GM18907 (cell line): ENCODE results near the gene TFCP2L1.
"Not testable (repeated sequence)": the region's sequence is repeated elsewhere in the genome, so short reads cannot be mapped to it uniquely, and the experiment has no call there.

ENCODE experiments used
- ATAC-seq: cut with Tn5 transposase; IDR thresholded peaks from one replicate; pipeline ENCODE4 v1.9.1; 2021; ENCODE audit warnings: mild to moderate bottlenecking, moderate library complexity; ENCODE audit not compliant: unreplicated experiment

Gene TFCP2L1

DNA sequence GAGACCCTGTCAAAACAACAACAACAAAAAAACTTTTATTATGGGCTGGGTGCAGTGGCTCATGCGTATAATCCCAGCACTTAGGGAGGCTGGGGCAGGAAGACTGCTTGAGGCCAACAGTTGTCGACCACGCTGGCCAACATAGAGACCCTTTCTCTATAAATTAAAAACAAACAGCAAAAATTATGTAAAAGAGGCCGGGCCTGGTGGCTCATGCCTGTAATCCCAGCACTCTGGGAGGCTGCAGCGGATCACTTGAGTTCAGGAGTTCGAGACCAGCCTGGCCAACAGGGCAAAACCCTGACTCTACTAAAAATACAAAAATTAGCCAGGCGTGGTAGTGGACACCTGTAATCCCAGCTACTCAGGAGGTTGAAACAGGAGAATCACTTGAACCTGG, 15.6 kb downstream of the TFCP2L1 start:
- not testable (repeated sequence) for ATAC-seq

DNA sequence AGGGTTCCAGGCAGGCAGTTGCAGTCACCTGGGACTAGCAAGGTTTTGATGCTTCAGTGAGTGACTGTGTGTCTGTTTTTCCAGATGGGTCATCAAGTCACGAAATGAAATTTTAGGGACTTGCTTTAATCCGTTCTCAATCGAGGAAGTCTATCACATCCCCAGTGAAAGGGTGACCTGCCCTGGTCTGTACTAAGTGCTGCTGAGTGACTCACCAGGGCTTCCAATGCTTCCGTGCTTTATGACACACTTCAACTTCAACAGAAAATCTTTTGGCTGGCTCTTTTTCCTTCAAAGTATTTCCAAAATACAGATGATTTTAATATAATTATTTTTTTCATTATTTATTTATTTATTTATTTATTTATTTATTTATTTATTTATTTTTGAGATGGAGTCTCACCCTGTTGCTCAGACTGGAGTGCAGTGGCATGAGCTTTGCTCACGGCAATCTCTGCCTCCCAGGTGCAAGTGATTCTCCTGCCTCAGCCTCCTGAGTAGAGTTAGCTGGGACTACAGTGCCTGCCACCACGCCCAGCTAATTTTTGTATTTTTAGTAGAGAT, 18.4 kb downstream of the TFCP2L1 start:
- ATAC-seq, result no peak

DNA sequence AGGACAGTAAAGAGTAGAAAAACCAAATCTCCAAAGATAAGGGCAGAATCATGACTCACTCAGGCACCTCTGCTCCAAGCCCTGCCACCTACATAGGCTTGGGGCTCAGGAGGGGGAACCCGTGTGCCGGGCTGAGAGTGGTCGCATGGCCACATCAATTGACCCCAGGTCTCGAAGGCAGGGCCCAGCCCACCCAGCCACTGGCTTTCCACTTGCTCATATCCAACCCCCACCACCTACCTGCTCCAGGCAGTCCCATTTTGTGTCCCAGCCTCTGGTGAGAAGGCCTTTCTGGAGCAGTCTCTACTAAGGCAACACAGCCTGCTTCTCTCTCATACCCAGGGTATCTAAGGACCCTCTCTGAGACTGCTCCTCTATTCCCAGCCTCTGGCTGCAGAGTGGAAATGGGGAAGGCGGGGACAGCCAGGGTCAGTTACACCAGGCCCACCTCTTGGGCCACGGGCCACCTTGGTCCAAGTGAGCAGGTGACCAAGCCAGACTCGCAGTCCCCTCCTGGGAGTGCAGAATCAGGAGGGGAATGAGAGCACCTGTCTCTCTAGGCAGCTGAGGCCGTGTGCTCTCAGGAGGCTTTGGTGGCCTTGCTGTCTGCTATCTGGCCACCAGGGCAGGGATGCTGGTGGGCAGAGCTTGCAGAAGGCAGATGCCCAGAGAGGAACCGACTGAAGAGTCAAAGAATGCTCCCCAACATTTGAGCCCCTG, 20.8 kb downstream of the TFCP2L1 start:
- no peak for ATAC-seq

DNA sequence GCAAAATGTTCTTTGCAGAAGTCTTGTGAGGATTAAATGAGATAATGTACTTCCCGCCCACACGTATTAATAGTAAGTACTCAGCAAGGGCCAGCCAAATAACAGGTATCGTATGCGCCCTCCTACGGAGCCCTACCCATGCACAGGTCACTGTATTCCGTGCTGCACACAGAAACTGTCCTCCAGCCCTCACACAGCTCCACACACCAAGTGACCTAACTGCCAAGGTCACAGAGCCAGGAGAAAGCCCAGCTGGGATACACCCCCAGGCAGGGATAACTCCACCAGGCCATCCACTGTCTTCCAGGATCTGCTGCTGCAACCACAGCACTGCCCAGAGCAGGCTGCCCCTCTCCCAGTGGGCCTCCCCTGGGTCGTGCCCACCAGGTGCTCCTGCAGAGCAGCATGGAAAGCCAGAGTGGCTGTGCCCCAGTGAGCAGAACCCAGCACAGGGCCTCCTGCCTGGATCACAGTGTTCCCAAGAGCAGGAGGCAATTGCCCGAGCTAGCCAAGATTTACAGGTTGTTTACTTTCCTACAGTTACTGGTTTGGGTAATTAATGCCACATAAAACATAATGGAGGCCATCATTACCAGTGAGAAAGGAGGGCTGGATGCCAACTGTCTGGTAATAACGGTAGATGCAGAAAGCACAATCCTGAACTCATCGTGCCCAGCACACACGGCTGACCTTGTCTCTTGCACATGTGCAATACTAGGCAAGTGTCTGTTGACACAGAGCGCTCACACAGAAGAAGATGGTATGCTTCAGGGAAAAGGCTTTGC, 24.4 kb downstream of the TFCP2L1 start:
- no peak for ATAC-seq

DNA sequence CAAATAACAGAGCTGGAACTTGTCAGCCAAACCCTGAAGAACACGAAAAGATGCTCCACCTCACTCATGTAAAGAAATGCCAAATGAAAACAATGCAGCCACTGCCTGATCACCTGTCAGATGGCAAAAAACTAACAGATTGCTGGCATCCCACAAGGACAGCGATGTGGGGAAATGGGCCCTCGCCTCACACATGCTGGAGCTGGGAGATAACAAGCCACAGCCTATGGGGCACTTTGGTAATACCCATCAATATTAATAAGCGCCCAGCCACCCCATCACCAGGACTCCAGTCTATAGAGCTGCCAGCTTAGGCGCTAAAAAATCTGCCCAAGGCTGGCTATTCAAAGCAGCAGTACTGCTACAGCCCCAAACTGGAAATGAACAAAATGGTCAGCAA, 27.0 kb downstream of the TFCP2L1 start:
- no peak for ATAC-seq

DNA sequence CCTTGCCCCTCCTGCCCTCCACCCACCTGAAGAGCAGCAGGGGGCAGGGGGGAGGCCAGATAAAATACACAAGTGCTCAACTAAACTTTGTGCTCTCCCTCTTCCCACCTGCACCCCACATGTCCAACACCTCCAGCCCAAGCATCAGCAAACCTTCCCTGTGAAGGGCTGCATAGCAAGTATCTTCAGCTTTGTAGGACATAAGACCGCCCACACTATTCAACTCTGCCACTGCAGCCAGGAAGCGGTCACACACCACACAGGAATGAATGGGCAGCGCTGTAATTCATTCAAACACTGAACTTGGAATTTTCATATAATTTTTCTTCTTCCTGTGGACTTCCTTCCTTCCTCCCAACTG, 27.5 kb downstream of the TFCP2L1 start:
- peak; percentile 51 for ATAC-seq

DNA sequence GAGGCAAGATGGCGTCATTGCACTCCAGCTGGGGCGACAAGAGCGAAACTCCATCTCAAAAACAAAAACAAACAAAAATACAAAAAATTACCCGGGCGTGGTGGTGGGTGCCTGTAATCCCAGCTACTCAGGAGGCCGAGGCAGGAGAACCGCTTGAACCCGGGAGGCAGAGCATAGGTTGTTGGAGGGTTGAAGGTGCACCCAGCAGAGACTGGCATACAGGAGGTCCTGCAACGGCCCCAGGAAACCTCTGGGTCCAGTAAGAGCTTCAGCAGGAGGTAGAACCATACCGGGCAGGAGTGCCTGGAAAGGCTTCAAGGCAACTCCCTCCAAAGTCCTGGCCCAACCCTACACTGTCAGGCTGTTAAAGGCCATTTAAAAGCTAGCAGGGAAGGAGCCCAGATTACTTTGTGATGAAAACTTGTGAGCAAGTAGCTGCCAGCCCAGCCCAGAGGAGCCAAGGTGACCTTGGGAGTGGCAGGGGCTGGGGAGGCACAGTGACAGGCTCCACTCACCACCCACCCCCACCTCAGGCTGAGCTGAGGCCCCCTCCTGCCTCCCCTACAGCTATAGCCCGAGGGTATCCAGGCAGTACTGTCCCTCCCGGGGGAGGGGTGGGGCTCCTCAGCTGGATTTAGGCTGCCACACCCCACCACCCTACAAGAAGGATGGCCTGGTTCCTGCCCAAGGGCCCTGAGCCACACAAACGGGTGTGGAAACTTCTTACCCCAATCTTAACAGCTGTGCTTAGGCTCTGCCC, 28.1 kb downstream of the TFCP2L1 start:
- no peak for ATAC-seq

DNA sequence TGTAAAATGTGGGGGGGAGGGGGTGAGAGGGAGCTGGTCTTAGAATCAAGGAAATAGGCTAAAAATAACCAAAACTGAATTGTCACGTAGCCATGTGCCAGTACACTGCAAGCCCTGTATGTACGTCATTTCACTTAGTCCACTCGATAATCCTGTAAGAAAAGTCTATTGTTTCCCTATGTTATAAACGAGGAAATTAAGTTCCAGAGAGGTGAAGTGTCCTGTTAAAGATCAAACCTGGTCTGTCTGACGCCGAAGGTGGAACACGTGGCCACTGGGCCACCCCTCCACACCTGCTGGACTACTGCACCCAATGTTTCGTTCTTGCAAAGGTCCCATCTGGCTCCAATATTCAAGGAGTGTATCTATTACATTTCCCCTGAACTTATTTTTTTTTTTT, 29.6 kb downstream of the TFCP2L1 start:
- no peak for ATAC-seq

DNA sequence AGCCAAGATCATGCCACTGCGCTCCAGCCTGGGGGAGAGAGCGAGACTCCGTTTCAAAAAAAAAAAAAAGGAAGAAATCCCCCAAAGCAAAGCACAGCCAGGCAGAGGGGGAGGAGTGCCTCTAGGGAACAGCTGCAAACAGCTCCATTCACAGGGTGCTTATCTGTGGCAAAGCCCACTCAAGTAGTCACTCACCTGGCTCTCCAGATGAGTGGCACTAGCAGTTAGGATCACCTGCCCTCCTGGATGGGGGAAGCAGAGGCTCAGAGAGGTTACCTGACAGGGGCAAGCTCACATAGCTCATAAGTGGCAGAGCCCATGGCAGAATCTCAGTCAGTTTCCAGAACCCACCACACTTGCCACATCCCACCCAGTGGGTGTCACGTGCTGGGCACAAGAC, 30.3 kb downstream of the TFCP2L1 start:
- ATAC-seq, result no peak

DNA sequence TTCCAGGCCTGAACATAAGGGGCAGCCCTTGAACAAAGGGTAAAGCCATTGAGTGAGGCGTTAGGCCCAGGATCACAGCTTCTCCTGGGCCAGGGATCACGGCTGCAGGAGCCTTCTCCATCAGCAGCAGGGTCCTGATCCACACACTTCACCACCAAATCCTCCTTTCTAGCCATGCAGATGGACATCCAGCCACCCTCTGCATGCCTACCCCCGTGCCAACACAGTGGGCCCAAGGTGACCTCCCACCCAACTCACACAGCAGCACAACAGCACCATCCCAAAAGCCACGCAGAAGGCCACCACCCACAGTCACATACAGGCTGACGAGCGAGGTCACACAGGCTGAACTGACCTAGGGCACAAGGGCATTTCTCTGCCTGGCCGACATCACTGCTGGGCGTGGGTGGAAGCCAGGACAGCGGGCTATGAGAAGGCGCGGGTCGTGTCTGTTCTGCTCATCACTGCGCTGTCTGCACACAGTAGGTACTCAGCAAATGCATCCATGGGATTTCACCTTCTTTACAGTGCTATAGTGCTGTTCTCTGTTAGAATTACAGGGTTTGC, 31.2 kb downstream of the TFCP2L1 start:
- ATAC-seq, result no peak

DNA sequence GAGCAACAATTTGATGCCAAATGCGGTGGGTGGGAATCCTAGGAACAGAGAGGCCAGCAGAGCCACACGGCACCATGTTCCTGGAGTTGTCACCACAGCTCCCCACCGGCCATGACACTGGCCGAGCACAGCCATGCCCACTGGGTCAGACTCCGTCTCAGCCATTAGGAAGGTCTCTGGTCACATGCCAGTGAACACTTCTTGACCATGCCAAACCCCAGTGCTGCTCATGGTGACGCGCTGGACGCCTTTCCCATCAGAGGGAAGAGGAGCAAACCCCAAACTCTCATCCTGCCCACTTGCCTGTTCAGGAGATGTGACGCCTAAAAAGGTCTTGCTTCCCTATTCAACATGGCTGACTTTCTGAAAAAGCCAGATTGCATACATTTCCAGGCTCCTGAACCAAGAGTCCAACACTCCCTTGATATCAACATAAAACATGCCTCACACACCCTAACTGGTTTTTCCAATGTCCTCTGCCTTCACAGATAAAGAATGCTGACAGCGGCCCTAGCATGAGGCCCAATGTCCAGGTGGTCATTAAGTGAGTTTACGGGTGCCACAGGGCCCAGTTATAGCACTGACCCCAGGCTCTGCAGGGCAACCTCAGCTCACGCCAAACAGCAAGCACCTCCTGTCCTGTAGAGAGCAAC, 31.9 kb downstream of the TFCP2L1 start:
- ATAC-seq, result no peak

DNA sequence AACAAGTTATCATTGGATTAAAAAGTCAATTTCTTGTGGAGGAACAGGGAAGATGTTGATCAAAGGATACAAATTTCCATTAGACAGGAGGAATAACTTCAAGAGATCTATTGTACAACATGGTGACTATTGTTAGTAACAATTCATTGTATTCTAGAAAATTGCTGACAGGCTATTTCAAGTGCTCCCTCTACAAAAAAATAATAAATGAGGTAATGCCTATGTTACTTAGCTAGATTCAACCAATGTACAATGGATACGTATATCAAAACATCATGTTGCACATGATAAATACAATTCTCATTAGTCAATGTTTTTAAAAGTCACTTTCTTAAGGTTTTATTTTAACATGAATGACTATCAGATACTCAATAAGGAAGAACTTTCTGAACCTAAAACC, 33.5 kb downstream of the TFCP2L1 start:
- no peak for ATAC-seq

DNA sequence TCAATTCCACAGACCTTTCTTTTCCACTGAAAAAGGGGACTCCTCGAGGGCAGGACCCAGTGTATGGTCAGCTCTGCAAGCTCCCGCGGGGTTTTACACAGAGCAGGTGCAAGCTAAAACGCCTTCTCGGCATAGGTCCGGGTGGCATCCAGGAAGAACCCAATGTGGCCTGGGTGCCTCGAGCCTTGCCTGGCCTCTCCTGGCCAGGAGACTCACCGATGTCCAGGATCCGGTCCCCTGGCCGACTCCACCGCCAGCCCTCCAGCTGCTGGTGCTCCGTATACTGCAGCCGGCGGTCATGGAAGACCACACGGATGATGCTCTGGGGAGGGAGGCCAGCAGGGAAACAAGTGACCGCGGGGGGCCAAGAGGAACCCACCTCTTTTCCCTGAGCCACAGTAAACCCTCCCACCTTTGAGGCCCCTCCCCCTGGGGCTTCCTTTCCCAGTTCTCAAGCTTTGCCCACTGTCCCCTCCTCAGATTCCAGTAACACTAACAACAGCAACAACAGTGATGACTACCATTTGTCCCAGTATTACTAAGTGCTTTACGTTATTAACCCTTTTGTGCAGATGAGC, 36.1 kb downstream of the TFCP2L1 start:
- ATAC-seq, result no peak

DNA sequence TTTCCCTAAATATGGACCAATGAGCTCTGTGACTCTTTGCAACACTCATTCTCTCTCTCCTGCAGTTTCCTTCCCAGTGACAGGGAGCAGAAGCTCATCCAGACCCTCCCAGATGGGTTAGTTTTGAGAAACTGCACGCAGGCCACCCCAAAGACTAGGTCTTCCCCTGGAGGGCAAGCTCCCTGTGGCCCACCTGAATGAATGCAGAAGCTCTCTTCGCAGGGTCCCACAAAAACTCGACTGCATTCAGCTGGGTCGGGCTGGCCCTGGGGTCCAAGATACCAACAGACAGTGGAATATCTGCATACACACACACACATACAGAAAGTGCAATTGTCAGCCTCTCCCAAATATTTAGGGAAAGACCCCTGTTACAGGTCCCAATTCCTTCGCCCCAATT, 37.0 kb downstream of the TFCP2L1 start:
- ATAC-seq, result no peak

DNA sequence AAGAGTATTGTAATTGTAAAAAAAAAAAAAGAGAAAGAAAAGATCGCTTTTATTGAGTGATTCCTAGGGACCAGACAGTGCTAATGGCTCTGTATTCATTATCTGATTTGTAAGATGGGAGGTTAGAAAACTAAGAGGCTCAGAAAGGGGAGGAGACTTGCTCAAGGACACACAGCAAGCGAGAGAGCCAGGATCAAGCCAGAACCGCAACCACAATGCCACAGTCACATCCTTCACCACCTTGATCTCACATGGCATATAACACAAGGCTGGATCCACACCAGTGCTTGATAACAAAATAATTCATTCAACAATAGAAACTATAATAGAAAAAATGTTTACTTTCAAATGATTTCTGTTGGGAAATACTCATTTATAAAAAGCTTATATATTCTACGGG, 37.5 kb downstream of the TFCP2L1 start:
- ATAC-seq, result no peak

DNA sequence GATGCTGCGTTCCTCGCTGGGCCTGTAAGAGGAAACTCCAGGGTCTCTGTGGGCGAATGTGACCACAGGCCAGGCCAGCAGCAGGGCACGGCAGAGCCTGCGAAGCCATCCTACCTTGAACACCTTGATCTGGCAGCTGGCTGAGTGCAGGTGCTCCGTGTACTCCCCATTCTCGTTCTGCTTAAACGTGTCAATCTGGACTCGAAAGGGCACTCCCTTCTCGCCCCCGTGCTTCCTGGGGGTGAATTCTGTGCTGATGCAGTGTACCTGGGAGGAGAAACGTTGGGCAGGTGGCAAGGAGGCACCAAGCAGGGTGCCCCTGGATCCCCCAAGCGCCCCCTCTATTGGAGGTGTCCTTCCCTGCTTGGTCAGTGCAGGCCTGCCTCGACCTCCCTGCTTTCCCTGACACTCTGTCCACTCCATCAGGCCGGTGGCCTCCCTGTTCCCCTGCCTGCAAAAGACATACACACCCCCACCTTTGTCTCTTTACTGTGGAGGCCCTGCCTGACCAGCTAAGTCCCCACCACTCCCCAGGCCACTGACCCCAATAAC, 38.2 kb downstream of the TFCP2L1 start:
- no peak for ATAC-seq

DNA sequence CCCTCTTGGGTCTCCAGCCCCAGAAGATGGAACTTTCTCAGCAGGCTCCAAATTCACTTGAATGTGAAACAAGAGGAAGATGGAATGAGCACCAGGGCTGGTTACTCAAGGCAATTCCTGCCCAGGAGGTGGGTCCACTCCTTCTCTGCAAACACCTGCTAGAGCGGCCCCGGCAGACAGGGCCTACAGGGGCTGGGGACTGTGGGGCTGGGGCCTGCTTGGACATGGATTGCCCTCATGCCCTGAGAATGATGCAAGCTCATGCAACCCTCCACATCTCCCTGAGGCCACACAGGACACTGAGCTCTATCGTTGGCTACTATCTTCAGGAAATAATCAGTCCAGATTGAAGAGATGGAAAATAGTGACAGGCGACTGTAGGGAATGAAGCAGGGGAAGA, 39.1 kb downstream of the TFCP2L1 start:
- ATAC-seq, result no peak

DNA sequence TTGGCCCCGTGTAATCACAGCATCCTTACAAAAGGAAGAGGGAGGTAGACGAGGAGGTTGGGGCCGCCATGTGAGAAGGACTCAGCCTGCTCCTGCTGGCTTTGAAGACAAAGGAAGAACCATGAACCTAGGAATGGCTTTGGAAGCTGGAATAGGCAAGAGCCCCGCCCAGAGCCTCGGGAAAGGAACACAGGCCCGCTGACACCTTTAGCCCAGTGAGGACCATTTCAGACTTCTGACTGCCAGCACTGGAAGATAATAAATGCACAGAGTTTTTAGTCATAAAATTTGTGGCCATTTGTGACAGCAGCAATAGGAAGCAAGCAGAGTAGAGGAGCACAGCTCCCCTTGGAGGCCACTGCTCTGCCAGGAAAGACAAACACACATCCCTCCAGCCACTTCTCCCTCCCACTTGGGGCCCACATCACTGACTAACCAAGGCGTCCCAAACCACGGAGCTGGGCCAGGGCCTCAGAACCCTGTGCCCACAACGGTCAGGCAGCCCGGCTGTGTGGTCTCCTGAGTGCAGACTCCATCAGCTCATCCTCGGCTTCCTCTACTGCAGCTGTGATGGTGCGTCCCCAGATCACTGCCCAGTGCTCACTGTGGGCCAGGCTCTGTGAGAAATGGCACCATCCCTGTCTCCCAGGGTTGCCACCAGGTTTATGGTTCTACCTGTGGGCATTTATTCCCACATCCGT, 39.7 kb downstream of the TFCP2L1 start:
- ATAC-seq, result no peak

DNA sequence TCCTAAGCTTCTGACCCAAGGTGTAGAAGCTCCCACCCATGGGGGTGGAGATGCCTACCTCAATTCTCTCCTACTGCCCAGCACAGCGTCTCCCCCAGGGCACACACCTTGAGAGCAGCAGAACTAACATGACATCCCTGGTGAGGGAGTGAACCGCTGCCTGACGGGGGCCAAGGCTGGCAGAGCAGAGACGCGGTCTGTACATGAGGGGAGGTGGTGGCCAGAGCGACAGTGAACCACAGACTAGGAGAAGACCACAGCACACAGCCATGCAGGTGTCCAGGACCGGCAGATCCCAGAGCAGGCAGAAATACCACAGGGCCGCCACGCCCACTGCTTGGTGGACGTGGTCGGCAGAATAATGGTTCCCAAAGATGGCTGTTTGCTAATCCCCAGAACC, 40.4 kb downstream of the TFCP2L1 start:
- no peak for ATAC-seq
